K562 (cell line): ENCODE data around the gene APOO. TPM values are rescaled to one million over a fixed set of nuclear protein-coding genes. Genes with fewer than 3 reads are reported as not detected.

Experiments
- ATAC-seq: fragments of 200-7000 bp; cut with Tn5 transposase; 3 replicates; pipeline ENCODE4 v1.9.1; 2020; ENCODE audit warnings: moderate library complexity
- BruUV-seq: library from RNA; stranded (reverse); fragments of 400-500 nt; replicated peaks from 2 replicates; lab custom pipeline; 2021; lab: Mats Ljungman, UMichigan
- CTCF ChIA-PET: fragments of 300-600 bp; formaldehyde crosslinking; extraction: SDS; loops from one replicate; lab custom pipeline; 2021; ENCODE audit warnings: low intra/inter-chr PET ratio; lab: Yijun Ruan, JAX
- POLR2A ChIA-PET: fragments of 300-600, 350-650 bp; sonication (Branson Sonifier 250); formaldehyde crosslinking; extraction: SDS; loops from one replicate; lab custom pipeline; 2021; ENCODE audit warnings: antibody characterized with exemption, inconsistent platforms; lab: Yijun Ruan, JAX
- DNase-seq, 4 experiments: peaks; one replicate each; pipeline versions ENCODE4 v3.0.0 to v3.0.0-alpha.2; 2011 to 2018; ENCODE audit warnings: low spot score in 3 of 4, mixed read lengths in 3 of 4; ENCODE audit errors: extremely low read depth in 1 of 4
- FAIRE-seq: peaks from 2 replicates; lab custom pipeline; 2011; peaks lifted over from hg19 to GRCh38; lab: Jason Lieb, UNC
- H2AFZ ChIP-seq: 2 replicates; pipeline ENCODE4 v1.6.0; 2011; ENCODE audit warnings: low read depth, low read length, control low read depth, inconsistent platforms
- H3K27ac ChIP-seq: fragments of 200-600 bp; 3 replicates; pipeline ENCODE4 v1.8.0; 2011; ENCODE audit warnings: low read depth, mild to moderate bottlenecking, control low read depth, inconsistent platforms, low read length, moderate library complexity, mixed read lengths; ENCODE audit errors: extremely low read depth
- H3K27me3 ChIP-seq, 2 experiments: fragments of 300-600 bp in 1 of 2; 2 replicates in 1 of 2; 3 replicates in 1 of 2; pipeline versions ENCODE4 v1.6.0 to v1.8.0; 2011; ENCODE audit warnings: inconsistent platforms in 2 of 2, low read length in 2 of 2, mild to moderate bottlenecking in 1 of 2, mixed read lengths in 1 of 2, moderate library complexity in 1 of 2; ENCODE audit not compliant: control insufficient read depth in 2 of 2, insufficient read depth in 2 of 2
- H3K36me3 ChIP-seq: fragments of 300-600 bp; 3 replicates; pipeline ENCODE4 v1.8.0; 2011; ENCODE audit warnings: mild to moderate bottlenecking, low read length, inconsistent platforms; ENCODE audit not compliant: control insufficient read depth, insufficient read depth
- H3K4me1 ChIP-seq, 2 experiments: fragments of 200-600 bp in 1 of 2; replicated peaks in 1 of 2; 2 replicates in 1 of 2; 3 replicates in 1 of 2; pipeline versions ENCODE4 v1.5.1 to v1.8.0; 2011; ENCODE audit warnings: inconsistent platforms in 2 of 2, low read length in 2 of 2, mild to moderate bottlenecking in 1 of 2, mixed read lengths in 1 of 2, moderate library complexity in 1 of 2; ENCODE audit not compliant: control insufficient read depth in 2 of 2, insufficient read depth in 2 of 2
- H3K4me2 ChIP-seq: 2 replicates; pipeline ENCODE4 v1.6.1; 2011; ENCODE audit warnings: low read length, control low read depth, inconsistent platforms, mixed read lengths; ENCODE audit not compliant: insufficient read depth
- H3K4me3 ChIP-seq: fragments of 200-600 bp; sonication (generic), shearing (Covaris generic); 2 replicates; pipeline ENCODE4 v1.5.1; 2016; ENCODE audit warnings: control low read depth, inconsistent platforms
- H3K79me2 ChIP-seq: fragments of 200-600 bp; 3 replicates; pipeline ENCODE4 v1.8.0; 2011; ENCODE audit warnings: low read length, inconsistent platforms; ENCODE audit not compliant: control insufficient read depth, insufficient read depth
- H3K9ac ChIP-seq, 2 experiments: 2 replicates each; pipeline versions ENCODE4 v1.6.0 to v1.6.1; 2011; ENCODE audit warnings: low read depth in 2 of 2, low read length in 2 of 2, control low read depth in 1 of 2, inconsistent platforms in 1 of 2, mild to moderate bottlenecking in 1 of 2, mixed read lengths in 1 of 2; ENCODE audit not compliant: insufficient read depth in 1 of 2
- H3K9me1 ChIP-seq: one replicate; pipeline ENCODE4 v1.6.0; 2011; ENCODE audit warnings: inconsistent platforms, mild to moderate bottlenecking, low read length, moderate library complexity; ENCODE audit not compliant: control insufficient read depth, insufficient read depth
- H3K9me3 ChIP-seq: replicated peaks from 2 replicates; pipeline ENCODE4 v1.5.1; 2011; ENCODE audit warnings: low read depth, low read length, inconsistent platforms; ENCODE audit not compliant: control insufficient read depth, insufficient read depth
- H4K20me1 ChIP-seq: replicated peaks from 2 replicates; pipeline ENCODE4 v1.6.1; 2011; ENCODE audit warnings: low read length, inconsistent platforms, mixed read lengths; ENCODE audit not compliant: control insufficient read depth, insufficient read depth
- CBFA2T2 ChIP-seq: fragments of 450-650 bp; conservative IDR thresholded peaks from 2 replicates; pipeline ENCODE4 v1.6.1; 2017; ENCODE audit warnings: mild to moderate bottlenecking
- HOXB6 ChIP-seq: fragments of 250-450 bp; sonication (Bioruptor Pico); IDR thresholded peaks from 2 replicates; pipeline ENCODE4 v1.5.1; 2022; ENCODE audit warnings: mild to moderate bottlenecking, borderline replicate concordance
- MAFG ChIP-seq: fragments of 450-650 bp; conservative IDR thresholded peaks from 2 replicates; pipeline ENCODE4 v1.6.1; 2016; ENCODE audit warnings: missing genetic modification characterization, missing compliant biosample characterization
- NEUROD1 ChIP-seq: fragments of 150-350 bp; IDR thresholded peaks from 2 replicates; pipeline ENCODE4 v1.6.1; 2014; ENCODE audit warnings: borderline replicate concordance, low read length, low read depth; ENCODE audit not compliant: partially characterized antibody
- SPI1 ChIP-seq: IDR thresholded peaks from 2 replicates; pipeline ENCODE4 v1.6.1; 2011; ENCODE audit warnings: low read depth, low read length, control low read depth, borderline replicate concordance
- WGBS: fragments of 100-300 bp; shearing (Covaris generic); methylation state at CpG from one replicate; pipeline ENCODE4 v1.1.6; 2016; ENCODE audit warnings: low coverage, mixed read lengths; ENCODE audit not compliant: insufficient coverage; ENCODE audit errors: missing lambda C conversion rate; 5-methylcytosine and 5-hydroxymethylcytosine counted together
- in situ Hi-C: fragments of 300-500 bp; cut with MboI; formaldehyde crosslinking; loops from 4 replicates; pipeline ENCODE4 v1.15.0; 2018; ENCODE audit warnings: inconsistent platforms, mixed read lengths
- intact Hi-C: fragments of 100-400 bp; cut with micrococcal nuclease; formaldehyde crosslinking; loops from 2 replicates; pipeline ENCODE4 v1.14.2; 2022
- polyA plus RNA-seq, 8 experiments: library from polyadenylated mRNA; depleted of rRNA in 4 of 8; stranded (reverse) in 5 of 8; unstranded in 3 of 8; fragments of >200 nt; fragmentation: Nextera tagmentation in 2 of 8; fragmentation: Illumina TruSeq in 1 of 8; extraction: Ambion mirVana in 2 of 8; extraction: Trizol in 1 of 8; gene quantifications; 2 replicates each; pipeline versions ENCODE4 v1.2.1 to v1.2.3, GENCODE V29; 2011 to 2014; ENCODE audit warnings: inconsistent platforms in 1 of 8, missing spikeins in 1 of 8
- total RNA-seq, 7 experiments: library from RNA; depleted of rRNA in 6 of 7; stranded (reverse); fragments of >200 nt in 6 of 7; fragmentation: Illumina TruSeq in 2 of 7; extraction: Trizol in 2 of 7; gene quantifications; 2 replicates each; pipeline versions ENCODE4 v1.2.1 to v1.2.3, GENCODE V29; 2011 to 2021; ENCODE audit warnings: low replicate concordance in 1 of 7
- TF ChIP-seq, protein P1 (sequence below): fragments of 450-650 bp; IDR thresholded peaks from 2 replicates; pipeline ENCODE4 v1.7.1; 2018; ENCODE audit warnings: mild to moderate bottlenecking, low read depth; ENCODE audit not compliant: partially characterized antibody
- TF ChIP-seq, protein P2 (sequence below): sonication (generic); IDR thresholded peaks from 2 replicates; pipeline ENCODE4 v1.6.1; 2016
- TF ChIP-seq, protein P3 (sequence below): conservative IDR thresholded peaks from 2 replicates; pipeline ENCODE4 v1.6.1; 2011; ENCODE audit warnings: low read depth, mild to moderate bottlenecking, low read length; ENCODE audit not compliant: control insufficient read depth

The APOO gene
- total and polyA plus RNA-seq, 9 of the 15 experiments (the other 6 are each of a cell fraction or from before 2014, with no cell fraction given): 37.3 to 76.4 (median 60.8) TPM

DNA sequence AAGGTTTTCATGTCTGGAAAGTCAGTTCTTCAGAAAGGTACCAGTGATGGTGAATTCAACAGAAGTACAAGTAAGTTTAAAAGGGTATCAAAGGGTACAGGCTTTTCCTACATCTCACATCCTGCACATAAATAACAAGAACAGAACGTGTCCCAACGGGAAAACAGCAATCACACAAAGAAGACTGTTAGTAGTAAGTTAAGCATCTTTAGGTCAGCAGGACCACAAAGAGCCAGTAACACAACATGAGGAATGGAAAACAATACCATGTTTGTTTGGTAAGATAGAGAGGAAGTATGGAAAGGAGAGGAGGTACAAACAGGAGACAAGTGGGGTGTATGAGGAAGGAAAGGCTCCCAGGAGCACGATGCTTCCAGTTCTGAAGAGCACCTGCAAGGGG is 81.5 kb downstream of the APOO start (continued):
- no peak for TF ChIP-seq NEUROD1
- TF ChIP-seq, all 486 proteins: peak for 0

GRCh38 chrX:23825675-23826074 is 82.1 kb downstream of the APOO start:
- Histone ChIP-seq H3K9me1 (no peaks in the 10 kb centered on the region), H2AFZ (no peak overlapping the region), H3K9ac (no peak overlapping the region), H3K4me2 (no peak overlapping the region), H4K20me1 (no peaks in the 10 kb centered on the region)
- in situ Hi-C loops: no loop called here
- POLR2A ChIA-PET: no interaction called here
- TF ChIP-seq SPI1 (peak; percentile 40; the same call in 1 of the 2 replicates), HOXB6 (CRISPR knock-in tag) (no peak)
- TF ChIP-seq, all 486 proteins: peak for 1
- Histone ChIP-seq H3K36me3 (no peaks in the 10 kb centered on the region), H3K4me3 (no peak overlapping the region), H3K79me2 (no peaks in the 10 kb centered on the region), H3K27me3 (no peaks in the 10 kb centered on the region), H3K4me1 (no peaks in the 10 kb centered on the region; a peak in 1 of 5 replicates), H3K27ac (no peak overlapping the region), H3K9me3 (no peaks in the 10 kb centered on the region)
- intact Hi-C loops: no loop called here
- DNase-seq (no peak), ATAC-seq (no peak), FAIRE-seq (no peak)
- CTCF ChIA-PET: no interaction called here
- BruUV-seq: no TSS peak

DNA sequence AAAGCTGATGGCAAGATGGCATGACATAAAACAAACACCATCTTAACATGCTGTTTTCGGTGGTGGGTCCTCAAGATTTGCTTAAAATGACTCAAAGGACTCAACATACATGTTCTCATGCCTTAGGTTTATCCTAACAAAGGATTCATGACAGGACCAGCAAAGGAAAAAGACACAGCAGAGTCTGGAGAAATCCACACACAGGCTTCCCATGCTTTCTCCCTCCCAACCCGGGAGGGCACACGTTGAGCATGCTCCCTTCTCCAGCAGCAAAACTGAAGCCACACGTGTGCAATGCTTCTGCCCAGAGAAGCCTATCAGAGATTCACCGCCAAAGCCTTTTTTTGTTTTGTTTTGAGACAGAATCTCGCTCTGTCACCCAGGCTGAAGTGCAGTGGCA is 84.9 kb downstream of the APOO start:
- 15% methylated on average over 6 of the region's 6 CpGs for WGBS
- in situ Hi-C loops: no loop called here
- no peak overlapping the region for H3K27ac ChIP-seq
- TF ChIP-seq MAFG (tag): no peak
- TF ChIP-seq, protein P1, sequence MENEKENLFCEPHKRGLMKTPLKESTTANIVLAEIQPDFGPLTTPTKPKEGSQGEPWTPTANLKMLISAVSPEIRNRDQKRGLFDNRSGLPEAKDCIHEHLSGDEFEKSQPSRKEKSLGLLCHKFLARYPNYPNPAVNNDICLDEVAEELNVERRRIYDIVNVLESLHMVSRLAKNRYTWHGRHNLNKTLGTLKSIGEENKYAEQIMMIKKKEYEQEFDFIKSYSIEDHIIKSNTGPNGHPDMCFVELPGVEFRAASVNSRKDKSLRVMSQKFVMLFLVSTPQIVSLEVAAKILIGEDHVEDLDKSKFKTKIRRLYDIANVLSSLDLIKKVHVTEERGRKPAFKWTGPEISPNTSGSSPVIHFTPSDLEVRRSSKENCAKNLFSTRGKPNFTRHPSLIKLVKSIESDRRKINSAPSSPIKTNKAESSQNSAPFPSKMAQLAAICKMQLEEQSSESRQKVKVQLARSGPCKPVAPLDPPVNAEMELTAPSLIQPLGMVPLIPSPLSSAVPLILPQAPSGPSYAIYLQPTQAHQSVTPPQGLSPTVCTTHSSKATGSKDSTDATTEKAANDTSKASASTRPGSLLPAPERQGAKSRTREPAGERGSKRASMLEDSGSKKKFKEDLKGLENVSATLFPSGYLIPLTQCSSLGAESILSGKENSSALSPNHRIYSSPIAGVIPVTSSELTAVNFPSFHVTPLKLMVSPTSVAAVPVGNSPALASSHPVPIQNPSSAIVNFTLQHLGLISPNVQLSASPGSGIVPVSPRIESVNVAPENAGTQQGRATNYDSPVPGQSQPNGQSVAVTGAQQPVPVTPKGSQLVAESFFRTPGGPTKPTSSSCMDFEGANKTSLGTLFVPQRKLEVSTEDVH: no peak
- TF ChIP-seq CBFA2T2: no peak
- TF ChIP-seq, protein P2, sequence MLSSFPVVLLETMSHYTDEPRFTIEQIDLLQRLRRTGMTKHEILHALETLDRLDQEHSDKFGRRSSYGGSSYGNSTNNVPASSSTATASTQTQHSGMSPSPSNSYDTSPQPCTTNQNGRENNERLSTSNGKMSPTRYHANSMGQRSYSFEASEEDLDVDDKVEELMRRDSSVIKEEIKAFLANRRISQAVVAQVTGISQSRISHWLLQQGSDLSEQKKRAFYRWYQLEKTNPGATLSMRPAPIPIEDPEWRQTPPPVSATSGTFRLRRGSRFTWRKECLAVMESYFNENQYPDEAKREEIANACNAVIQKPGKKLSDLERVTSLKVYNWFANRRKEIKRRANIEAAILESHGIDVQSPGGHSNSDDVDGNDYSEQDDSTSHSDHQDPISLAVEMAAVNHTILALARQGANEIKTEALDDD: no peak
- TF ChIP-seq, protein P3, sequence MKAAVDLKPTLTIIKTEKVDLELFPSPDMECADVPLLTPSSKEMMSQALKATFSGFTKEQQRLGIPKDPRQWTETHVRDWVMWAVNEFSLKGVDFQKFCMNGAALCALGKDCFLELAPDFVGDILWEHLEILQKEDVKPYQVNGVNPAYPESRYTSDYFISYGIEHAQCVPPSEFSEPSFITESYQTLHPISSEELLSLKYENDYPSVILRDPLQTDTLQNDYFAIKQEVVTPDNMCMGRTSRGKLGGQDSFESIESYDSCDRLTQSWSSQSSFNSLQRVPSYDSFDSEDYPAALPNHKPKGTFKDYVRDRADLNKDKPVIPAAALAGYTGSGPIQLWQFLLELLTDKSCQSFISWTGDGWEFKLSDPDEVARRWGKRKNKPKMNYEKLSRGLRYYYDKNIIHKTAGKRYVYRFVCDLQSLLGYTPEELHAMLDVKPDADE: no peak

More for the DNA sequence above, 84.9 kb downstream of the APOO start:
- no peak for DNase-seq
- Histone ChIP-seq H2AFZ (no peak overlapping the region), H3K4me1 (no peaks in the 10 kb centered on the region; a peak in 1 of 5 replicates), H3K9ac (no peak overlapping the region), H3K79me2 (no peaks in the 10 kb centered on the region), H4K20me1 (no peaks in the 10 kb centered on the region), H3K36me3 (no peaks in the 10 kb centered on the region), H3K4me3 (no peak overlapping the region), H3K9me3 (no peaks in the 10 kb centered on the region), H3K9me1 (no peaks in the 10 kb centered on the region), H3K4me2 (no peak overlapping the region), H3K27me3 (no peaks in the 10 kb centered on the region)
- intact Hi-C loops: no loop called here
- ChIA-PET CTCF (no interaction called here), POLR2A (interaction anchor here (0.5 to 0.6 kb wide), 2 partner anchors 42 to 44 kb away, joined by 3 read pairs; no protein-coding TSS in a partner anchor)
- FAIRE-seq: no peak
- no TSS peak for BruUV-seq
- ATAC-seq: no peak
